HG02610 (cell line): ENCODE measurements around the gene SSBP3.

ENCODE experiments used
- ATAC-seq: cut with Tn5 transposase; IDR thresholded peaks from one replicate; pipeline ENCODE4 v1.9.1; 2021; ENCODE audit warnings: mild to moderate bottlenecking, moderate library complexity; ENCODE audit not compliant: unreplicated experiment

Gene SSBP3

DNA sequence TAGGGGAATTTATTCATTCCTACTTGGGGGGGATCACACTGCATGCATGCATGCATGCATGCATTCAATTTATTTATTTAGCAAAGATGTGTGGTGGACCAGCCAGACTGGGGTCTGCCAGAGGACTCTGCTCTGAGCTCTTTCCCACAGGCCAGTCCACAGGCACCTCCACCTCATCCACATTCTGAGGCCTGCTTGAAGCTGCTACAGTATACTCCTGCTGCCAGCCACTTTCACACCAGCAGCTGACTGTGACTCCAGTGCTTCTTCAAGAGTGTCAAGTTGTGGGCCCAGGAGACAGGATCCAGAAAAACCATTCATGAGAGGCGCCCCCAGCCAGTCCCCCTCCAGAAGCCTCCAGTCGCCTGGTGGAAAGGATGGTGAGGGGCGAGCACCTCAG, 30.9 kb downstream of the SSBP3 start:
- no peak for ATAC-seq

DNA sequence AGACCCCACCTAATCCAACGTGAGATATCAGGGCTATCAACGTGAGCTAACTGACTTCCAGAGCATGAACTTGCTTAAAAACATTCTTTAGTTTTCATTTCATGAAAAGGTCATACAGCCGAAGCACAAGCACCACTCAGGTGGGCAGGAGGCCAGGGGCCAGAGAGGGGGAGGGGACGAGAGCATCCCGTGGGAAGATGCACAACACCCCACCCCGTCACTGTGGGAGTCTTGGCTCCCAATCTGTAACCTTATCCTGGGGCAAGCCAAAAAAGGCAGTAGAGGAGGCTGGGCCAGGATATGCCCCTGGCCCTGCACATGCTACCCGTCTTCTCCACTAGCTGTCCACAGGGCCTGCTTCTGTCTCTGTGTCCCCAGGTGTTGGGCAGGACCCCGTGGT, 31.4 kb downstream of the SSBP3 start:
- no peak for ATAC-seq

DNA sequence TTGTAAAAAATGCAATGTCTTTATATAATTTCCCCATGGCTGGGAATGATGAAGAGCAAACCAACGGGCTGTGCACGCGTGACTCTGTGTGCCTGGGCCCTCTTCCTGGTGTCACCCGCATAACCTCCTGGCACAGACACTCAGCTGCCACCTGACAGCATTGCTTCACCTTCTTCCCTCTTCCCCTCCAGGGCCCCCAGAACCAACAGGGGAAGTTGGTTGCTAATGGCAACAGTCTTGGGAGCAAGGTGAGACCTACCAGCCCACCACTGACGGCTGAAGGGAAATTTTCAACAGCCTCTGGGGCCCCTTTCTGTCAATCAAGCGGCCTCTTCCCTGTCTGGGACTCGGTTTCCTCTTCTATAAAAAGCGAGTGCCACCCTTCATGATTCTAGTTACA, 33.2 kb downstream of the SSBP3 start:
- peak; percentile 27 for ATAC-seq

DNA sequence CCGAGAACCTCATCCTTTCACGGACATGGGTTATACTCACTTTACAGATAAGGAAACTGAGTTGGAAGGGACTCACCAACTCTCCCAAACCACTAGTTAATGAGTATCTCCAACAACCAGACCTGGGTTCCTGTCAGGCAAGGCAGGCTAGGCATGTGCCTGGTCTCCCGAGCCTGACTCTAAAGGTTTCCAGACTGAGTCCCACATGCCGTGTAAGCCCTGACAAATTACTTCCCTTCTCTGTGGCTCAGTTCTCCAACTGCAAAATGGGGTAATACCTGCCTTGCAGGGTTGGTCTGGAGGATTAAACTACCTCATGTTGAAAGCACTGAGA, 34.3 kb downstream of the SSBP3 start:
- ATAC-seq = no peak

DNA sequence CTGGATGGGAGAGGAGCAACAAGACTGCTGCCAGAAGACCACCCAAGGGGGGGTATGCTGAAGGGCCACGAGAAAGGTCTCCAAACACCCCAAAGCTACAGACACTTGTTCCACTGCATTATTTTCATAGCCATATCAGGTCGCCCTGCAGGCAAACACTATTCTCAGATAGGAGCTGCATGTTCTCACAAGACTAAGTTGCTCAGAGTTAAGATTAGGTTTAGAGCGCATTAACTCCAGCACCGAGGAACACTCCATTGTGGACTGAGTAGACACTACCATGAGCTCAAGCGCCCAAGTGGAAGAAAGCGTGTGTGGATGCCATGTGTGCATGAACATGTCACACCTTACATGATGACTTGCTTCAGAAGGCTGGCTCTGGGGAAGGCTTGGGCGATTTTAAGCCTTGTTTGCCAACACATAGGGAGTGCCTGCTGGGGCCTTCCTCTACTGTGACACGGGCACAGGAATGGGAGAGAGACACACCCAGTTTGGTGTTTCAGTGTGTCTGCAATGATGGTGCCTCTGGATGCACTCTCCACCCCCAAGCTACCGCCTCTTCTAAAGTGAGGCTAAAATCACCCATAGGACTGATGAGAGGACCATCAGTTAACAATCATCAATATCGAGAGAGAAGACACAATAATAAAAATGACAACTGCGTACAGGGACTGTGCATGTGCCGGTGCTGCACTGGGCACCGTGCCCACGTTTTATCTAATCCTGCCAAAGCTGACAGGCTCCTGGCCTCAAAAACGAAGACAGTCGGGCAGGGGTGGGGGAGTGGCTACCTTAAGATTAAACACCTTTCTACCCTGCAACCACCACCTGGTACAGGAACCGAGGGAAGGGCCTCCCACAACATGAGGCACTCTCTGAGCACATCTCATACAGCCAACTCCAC, 34.9 kb downstream of the SSBP3 start:
- no peak for ATAC-seq

DNA sequence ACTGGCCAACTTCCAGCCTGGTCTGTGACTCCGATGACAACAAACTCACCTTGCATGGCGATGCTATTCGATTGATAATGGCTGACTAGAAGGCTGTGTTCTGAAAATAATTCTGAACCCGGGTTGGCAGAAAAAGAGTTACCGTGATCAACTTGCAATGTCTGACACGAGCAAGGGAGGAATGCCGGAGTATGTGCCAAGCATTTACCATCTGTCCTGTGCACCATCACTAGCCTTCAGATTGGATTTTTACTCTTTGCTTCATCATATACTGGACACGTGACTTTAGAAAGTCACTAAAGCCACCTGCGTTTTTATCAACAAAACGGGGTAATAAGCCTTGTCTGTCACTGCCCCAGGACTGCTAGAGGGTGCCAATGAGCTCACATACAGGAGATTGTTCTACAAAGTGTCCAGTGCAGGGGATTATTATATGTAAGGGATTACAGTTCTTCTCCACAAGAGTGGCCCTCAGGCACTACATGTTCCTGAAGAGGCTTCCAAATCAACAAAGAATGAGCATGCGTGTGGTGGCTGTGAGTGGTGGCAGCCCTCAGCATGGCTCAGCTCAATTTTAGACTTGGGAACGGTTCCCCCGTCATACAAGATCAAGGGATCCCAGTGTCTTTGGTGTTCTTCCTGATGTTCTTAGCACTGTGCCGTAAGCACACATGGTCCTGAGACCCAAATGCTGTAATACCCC, 35.8 kb downstream of the SSBP3 start:
- ATAC-seq = no peak

DNA sequence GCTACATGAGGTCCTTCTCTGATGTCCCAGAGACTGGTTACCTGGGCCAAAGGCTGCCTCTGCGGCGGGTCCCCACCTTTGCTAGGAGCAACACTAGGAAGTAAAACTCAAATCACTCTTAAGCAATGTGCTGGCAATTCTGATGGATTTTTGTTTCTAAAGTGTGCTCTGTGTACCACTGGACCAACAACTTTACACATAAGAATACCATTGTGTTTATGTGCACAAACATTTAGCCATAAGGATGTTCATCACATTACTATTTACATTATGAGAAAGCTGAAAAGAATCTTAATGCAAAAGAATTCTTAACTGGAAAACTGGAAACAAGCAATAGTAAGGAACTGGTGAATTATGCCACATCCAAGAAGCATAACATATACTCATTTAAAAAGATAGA, 38.6 kb downstream of the SSBP3 start:
- ATAC-seq = no peak

DNA sequence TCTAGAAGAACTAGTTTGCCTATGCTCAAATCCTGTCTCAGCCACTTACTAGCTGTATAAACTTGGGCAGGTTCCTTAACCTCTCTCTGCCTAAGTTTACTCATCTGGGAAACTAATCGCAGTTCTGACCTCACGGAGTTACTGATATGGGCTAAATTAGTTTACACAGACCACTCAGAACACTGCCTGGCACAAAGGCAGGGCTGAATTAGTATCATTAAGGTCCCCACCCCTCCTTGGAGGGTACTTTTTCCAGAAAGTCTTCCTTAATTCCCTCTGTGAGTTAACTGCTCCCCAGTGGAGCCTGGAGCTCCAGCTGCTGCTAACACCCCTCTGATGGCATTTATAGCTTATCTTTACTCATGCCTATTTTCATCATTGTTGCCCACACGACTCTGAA, 40.3 kb downstream of the SSBP3 start:
- no peak for ATAC-seq

DNA sequence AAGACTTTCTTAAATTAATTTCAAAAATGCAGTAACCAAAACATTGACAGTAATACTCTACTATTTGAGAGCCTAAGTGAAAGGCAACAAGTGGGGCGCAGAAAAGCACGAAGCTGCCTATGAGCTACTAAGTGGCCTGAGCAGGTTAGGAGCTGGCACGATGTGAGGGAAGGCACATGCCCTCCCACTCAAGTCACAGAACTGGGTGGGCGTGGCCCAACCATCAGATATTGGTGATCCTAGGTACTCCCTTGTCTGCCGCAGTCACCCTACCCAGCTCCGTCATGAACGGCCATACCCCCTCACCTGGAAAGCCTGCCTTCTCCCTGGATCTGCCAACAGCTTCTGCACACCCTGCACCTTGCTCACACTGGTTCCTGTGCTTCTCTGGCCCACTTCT, 40.8 kb downstream of the SSBP3 start:
- ATAC-seq = no peak

DNA sequence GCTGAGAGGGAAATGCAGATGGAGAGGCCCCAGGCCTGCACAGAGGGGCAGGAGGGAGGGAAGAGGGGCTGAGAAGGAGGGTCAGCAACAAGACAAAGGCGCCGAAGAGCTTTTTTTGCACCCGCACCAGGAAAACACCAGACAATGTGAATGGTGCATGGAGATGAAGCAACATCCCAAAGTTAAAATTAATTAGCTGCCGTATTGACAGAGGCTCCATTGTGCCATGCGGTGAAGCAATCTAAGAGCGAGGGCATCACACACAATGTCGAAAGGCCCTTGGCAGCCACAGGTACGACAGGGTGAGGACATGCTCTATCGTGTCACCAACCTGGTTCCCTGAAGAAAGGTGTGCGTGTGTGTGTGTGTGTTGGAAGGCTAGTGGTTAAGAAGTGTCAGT, 41.2 kb downstream of the SSBP3 start:
- no peak for ATAC-seq

DNA sequence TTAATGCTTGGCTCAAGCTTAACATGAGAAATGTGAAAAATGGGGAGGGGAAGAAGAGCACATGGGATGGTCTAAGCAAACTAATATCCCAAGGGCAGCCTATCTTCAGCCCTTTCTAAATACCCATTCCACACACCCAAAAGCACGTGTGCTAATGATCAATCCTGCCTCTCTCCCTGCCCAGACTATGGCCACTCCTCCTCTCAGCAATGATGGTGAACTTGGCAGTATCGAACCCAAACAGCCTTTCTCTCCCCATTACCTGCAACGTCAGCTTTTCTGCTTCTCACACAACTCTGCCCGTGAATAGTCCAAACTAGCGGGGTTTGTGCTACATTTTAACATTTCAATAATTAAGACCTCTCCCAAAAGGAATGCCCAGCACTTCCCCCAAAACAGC, 41.6 kb downstream of the SSBP3 start:
- ATAC-seq = no peak

DNA sequence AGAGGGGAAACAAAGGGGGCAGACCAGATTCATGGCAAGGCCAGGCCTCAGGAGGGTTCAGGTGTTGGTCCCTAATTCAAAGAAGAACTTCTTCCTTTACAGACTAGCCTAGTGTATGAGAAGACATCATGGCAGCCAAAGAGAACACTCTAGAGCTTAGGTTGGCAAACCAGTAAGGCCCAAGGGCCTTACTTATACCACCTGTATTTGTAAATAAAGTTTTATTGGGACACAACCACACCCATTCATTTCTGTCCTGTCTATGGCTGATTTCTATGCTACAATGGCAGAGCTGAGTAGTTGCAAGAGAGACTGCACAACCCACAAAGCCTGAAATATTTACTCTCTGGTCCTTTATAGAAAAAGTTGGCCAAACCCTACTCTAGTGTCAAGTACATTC, 42.3 kb downstream of the SSBP3 start:
- no peak for ATAC-seq

DNA sequence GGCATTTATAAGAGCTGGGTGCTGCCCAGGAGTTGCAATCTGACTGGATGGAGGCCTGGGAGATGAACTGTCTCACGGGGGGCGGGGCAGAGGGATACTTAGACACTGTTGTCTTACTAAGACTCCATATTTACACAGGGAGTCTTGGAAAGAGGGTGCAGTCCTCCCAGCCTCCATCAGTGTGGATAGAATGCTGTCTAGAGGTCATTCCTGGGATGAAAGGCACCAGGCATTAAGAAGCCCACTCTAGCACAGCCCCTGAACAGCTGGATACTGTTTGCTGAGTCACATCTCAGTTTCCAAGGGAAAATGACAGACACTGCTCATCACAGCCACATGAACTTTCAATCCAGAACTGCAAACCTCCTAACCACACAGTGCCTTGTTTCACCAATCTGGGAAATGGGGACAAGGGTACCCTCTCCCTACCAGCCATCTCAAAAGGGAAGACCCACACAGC, 43.3 kb downstream of the SSBP3 start:
- no peak for ATAC-seq

DNA sequence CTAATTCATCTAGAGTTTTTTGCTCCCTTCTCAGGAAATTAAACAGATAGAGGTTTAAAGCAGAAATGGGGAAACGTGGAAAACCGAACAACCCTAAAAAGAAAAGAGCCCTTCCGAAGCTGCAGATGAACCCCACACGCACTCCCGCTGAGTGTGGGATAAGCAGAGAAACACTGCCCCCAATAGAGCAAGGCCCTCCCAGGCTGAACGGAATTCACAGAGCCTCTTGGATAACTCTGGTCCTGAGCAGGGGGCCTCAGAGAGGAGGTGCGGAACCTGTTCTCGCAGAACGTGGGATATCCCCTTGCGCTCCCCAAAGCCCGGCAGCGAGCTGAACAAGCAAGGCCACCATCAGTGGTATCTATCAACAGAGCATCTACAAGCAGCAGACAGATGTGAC, 44.9 kb downstream of the SSBP3 start:
- no peak for ATAC-seq

DNA sequence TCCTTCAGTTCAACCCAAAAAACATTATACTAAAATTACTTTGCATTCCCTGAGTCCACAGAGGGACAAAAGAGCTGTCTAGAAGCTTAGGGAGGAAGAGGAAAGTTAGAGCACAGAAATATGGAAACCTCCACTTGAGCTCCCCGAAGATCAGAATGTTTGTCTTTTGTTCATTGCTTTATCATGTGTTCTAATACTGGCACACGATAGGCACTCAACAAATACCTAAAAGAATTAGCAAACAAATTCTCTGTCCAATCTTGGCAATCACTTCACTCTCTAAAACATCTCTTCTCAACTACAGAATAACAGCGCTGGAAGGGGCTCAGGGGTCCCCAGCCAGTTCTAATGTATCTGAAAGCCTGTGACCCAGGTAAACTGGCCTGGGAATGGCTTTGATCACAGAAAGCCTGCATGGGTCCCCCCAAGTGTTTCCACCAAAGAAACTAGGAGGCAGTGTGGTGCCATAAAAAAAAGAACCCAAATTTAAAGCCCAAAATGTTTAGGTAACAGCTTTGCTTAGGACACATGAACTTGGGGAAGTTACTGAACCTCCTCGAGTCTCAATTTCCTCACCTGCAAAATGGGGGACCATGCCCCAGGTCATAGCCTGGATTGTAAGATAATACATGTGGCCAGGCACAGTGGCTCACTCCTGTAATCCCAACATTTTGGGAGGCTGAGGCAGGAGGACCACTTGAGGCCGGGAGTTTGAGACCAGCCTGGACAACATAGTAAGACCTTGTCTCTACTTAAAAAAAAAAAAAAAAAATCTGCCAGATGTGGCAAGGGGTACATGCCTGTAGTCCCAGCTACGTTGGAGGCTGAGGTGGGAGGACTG, 45.8 kb downstream of the SSBP3 start:
- ATAC-seq = no peak

DNA sequence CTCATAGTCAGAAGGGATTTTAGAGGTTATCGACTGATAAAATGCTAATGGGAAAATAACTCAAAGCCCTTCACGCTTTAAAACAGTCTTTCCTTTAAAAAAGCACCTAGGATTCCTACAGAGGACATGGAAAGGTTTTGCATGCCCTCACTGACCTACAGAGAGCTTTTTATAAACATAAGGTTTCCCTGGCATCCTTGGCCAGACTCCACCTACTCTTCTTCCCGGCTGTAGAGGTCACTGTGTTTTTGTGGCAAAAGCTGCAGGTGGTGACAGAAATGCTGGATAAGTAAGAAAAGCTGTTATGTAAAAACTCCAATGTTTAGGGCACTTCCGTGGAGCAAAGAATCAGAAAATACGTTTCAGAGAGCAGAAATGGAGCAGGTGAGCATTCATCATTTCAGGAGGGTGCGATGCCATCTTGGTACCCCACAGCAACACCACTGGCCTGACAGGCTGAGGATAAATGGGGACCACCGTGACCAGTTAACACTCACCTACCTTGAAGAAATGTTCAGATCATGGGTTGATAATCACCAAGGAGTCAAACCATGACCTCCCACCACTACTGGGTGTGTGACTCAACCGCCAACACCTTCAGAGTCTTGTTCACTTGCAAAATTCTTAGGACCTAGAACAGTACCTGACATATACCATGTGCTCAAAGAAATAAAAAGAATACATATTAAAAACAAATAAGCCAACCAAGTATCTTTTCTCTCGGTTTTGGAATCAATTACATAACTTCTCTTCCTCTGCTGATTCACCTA, 46.6 kb downstream of the SSBP3 start:
- no peak for ATAC-seq

DNA sequence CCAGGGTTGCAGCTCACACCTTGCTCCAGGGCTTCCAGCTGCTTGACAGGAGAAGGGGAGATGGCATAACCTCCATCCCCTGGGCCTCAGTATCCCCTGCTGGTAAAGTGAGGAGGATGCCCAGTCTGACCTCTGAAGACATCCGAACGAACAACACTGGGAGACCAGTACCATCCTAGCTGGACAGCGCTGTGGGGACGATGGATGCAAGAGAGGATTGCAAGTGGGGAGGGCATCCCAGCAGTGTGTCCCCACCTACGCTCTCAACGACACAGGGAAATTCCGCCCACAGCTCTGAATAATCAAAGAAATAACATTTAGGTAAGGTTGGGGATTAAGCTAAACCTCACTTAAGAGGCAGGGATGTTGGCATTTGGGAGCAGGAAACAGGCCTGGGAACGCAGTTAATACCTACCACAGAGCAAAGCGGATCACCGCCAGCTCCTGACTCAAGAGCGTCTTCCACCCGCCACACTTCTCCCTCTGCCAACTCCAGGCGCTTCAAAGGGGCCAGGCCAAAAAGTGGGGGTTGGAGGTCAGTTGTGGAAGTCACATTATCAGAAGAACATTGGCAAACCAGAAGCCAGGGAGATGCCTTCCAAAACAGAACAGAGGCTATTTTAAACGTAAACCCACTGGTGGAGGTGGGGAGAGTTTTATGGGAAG, 47.6 kb downstream of the SSBP3 start:
- ATAC-seq = no peak

DNA sequence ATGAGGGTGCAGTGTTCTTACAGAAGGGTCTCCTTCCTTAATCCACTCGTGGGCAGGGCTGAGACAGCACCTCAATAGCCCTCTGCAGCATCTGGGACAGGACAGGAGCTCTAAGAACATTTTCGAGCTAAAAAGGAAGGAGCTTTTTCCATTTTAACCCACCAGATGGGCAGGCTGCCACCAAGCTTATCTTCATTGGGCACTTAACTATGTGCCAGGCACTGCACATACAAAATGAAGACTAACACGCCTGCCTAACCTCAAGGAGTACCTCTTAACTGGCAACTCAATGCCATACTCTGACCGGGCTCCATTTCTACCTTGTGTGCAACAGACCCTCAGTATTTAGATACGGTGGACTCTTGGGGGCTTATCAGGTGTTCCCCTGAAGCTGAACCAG, 48.2 kb downstream of the SSBP3 start:
- ATAC-seq = no peak

DNA sequence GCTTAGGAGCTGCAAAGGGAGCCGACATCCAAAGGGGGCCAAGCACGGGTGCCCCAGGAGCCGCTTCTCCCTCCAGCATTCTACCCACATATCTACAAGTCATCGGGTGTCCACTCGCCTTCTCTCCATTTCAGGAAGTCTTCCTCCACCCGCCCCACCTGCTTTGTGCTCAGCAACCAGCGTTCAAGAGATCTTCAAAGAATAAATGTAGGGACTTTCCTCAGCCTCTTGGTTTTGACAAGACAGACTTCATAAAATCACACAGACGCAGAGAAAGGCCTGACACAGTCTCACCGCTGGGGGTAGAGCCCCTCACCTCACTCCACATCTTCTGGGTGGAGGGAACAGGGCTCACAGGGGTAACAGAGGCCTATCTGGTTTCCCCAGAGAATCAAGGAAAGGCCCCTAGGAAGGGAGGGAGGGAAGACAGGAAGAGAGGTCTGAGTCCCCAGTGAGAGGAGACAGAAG, 49.5 kb downstream of the SSBP3 start:
- ATAC-seq = peak; percentile 72
